COLO668 (cell line): ENCODE measurements around the gene HTR2B.
"Not testable (repeated sequence)": the region's sequence is repeated elsewhere in the genome, so short reads cannot be mapped to it uniquely, and the experiment has no call there.

Experiments used
- DNase-seq: peaks from one replicate; lab custom pipeline; 2025; ENCODE audit not compliant: unreplicated experiment; lab: John Stamatoyannopoulos, UW

Gene HTR2B

GRCh38 chr2:231124838-231125568, at the start of gene HTR2B:
TSS of gene HTR2B (minus strand) at chr2:231125042. CDS start at chr2:231123764, 1,278 bp downstream.
- DNase-seq = no peak

GRCh38 chr2:231174211-231174651, 49.4 kb upstream of the HTR2B start:
- no peak for DNase-seq

- DNase-seq = no peak
Measured at GRCh38 chr2:231172025-231172424, 47.2 kb upstream of the HTR2B start.

GRCh38 chr2:231170055-231170454, 45.2 kb upstream of the HTR2B start:
- DNase-seq = no peak

- DNase-seq = no peak
Measured at GRCh38 chr2:231169488-231169887, 44.6 kb upstream of the HTR2B start.

- DNase-seq = no peak
Measured at GRCh38 chr2:231168460-231169139, 43.8 kb upstream of the HTR2B start.

GRCh38 chr2:231167745-231168459, 43.1 kb upstream of the HTR2B start:
- no peak for DNase-seq

- DNase-seq = no peak
Measured at GRCh38 chr2:231163414-231164095, 38.7 kb upstream of the HTR2B start.

- no peak for DNase-seq
Measured at GRCh38 chr2:231163011-231163410, 38.2 kb upstream of the HTR2B start.

GRCh38 chr2:231161877-231162329, 37.1 kb upstream of the HTR2B start:
- DNase-seq = no peak

GRCh38 chr2:231161252-231161839, 36.5 kb upstream of the HTR2B start:
- DNase-seq = no peak

- DNase-seq = no peak
Measured at GRCh38 chr2:231160701-231161100, 35.9 kb upstream of the HTR2B start.

- no peak for DNase-seq
Measured at GRCh38 chr2:231159306-231159705, 34.5 kb upstream of the HTR2B start.

- DNase-seq = no peak
Measured at GRCh38 chr2:231152800-231153557, 28.1 kb upstream of the HTR2B start.

GRCh38 chr2:231146665-231147064, 21.8 kb upstream of the HTR2B start:
- no peak for DNase-seq

GRCh38 chr2:231144896-231145295, 20.1 kb upstream of the HTR2B start:
- no peak for DNase-seq

GRCh38 chr2:231140808-231141207, 16.0 kb upstream of the HTR2B start:
- not testable (repeated sequence) for DNase-seq

- DNase-seq = no peak
Measured at GRCh38 chr2:231139796-231140195, 15.0 kb upstream of the HTR2B start.

- DNase-seq = peak; percentile 57
Measured at GRCh38 chr2:231138699-231139098, 13.9 kb upstream of the HTR2B start.
